GM10847 (cell line): Measurements from ENCODE around the gene ZNF444.

Source experiments
- POLR2A ChIP-seq: IDR thresholded peaks from 2 replicates; pipeline ENCODE4 v1.6.1; 2011; ENCODE audit not compliant: insufficient read length; ENCODE audit errors: extremely low read depth

Gene ZNF444

GRCh38 chr19:56105090-56105701 lies 35.9 kb upstream of the ZNF444 start:
- TF ChIP-seq POLR2A = no peak

- TF ChIP-seq POLR2A = no peak
Observed at GRCh38 chr19:56106397-56106849, 34.7 kb upstream of the ZNF444 start.

GRCh38 chr19:56106993-56107392 lies 34.1 kb upstream of the ZNF444 start:
- TF ChIP-seq POLR2A = no peak

GRCh38 chr19:56107626-56108351 lies 33.3 kb upstream of the ZNF444 start:
- TF ChIP-seq POLR2A = no peak

GRCh38 chr19:56108447-56109195 lies 32.5 kb upstream of the ZNF444 start:
- TF ChIP-seq POLR2A = no peak

GRCh38 chr19:56109226-56109625 lies 31.9 kb upstream of the ZNF444 start:
- no peak for TF ChIP-seq POLR2A

- TF ChIP-seq POLR2A = no peak
Observed at GRCh38 chr19:56110515-56111448, 30.3 kb upstream of the ZNF444 start.

GRCh38 chr19:56111601-56112312 lies 29.3 kb upstream of the ZNF444 start:
- no peak for TF ChIP-seq POLR2A

- no peak for TF ChIP-seq POLR2A
Observed at GRCh38 chr19:56112313-56112709, 28.8 kb upstream of the ZNF444 start.

- TF ChIP-seq POLR2A = no peak
Observed at GRCh38 chr19:56113074-56113632, 27.9 kb upstream of the ZNF444 start.

GRCh38 chr19:56114051-56114777 lies 26.9 kb upstream of the ZNF444 start:
- TF ChIP-seq POLR2A = no peak

GRCh38 chr19:56114778-56115110 lies 26.3 kb upstream of the ZNF444 start:
- TF ChIP-seq POLR2A = no peak

GRCh38 chr19:56115490-56115889 lies 25.6 kb upstream of the ZNF444 start:
- no peak for TF ChIP-seq POLR2A
